HG02840 (cell line): Measurements from ENCODE around the gene MBD6.

Experiments
- ATAC-seq: cut with Tn5 transposase; IDR thresholded peaks from one replicate; pipeline ENCODE4 v1.9.1; 2021; ENCODE audit warnings: mild to moderate bottlenecking, moderate library complexity, moderate number of reproducible peaks; ENCODE audit not compliant: unreplicated experiment, low FRiP score

MBD6 gene

GRCh38 chr12:57522011-57522886, at the start of gene MBD6:
MBD6 (plus strand) TSS chr12:57522824; CDS start chr12:57524304, 1,480 bp downstream.
- ATAC-seq, result peak; percentile 35

- ATAC-seq, result no peak
Measured at GRCh38 chr12:57473392-57473791, 49.2 kb upstream of the MBD6 start.

GRCh38 chr12:57473886-57474285, 48.7 kb upstream of the MBD6 start:
- ATAC-seq, result no peak

- ATAC-seq, result no peak
Measured at GRCh38 chr12:57474430-57474829, 48.2 kb upstream of the MBD6 start.

GRCh38 chr12:57474862-57475261, 47.8 kb upstream of the MBD6 start:
- no peak for ATAC-seq

- ATAC-seq, result no peak
Measured at GRCh38 chr12:57475271-57476161, 47.1 kb upstream of the MBD6 start.

GRCh38 chr12:57476162-57476992, 46.2 kb upstream of the MBD6 start:
- no peak for ATAC-seq

- ATAC-seq, result no peak
Measured at GRCh38 chr12:57476993-57477709, 45.5 kb upstream of the MBD6 start.

- no peak for ATAC-seq
Measured at GRCh38 chr12:57477710-57478681, 44.6 kb upstream of the MBD6 start.

- no peak for ATAC-seq
Measured at GRCh38 chr12:57479043-57479375, 43.6 kb upstream of the MBD6 start.

GRCh38 chr12:57479376-57480115, 43.1 kb upstream of the MBD6 start, which contains the start of gene ARHGAP9:
ARHGAP9 (minus strand) TSS chr12:57479866; CDS start chr12:57479406, 460 bp downstream.
- ATAC-seq, result no peak

- no peak for ATAC-seq
Measured at GRCh38 chr12:57481671-57482070, 41.0 kb upstream of the MBD6 start.

GRCh38 chr12:57483466-57483865, 39.2 kb upstream of the MBD6 start:
- no peak for ATAC-seq

- no peak for ATAC-seq
Measured at GRCh38 chr12:57485695-57486094, 36.9 kb upstream of the MBD6 start.

- ATAC-seq, result no peak
Measured at GRCh38 chr12:57487055-57487596, 35.5 kb upstream of the MBD6 start.

GRCh38 chr12:57487597-57488401, 34.8 kb upstream of the MBD6 start, which contains the start of gene MARS1:
MARS1 (plus strand) TSS chr12:57488068; CDS start chr12:57488091, 23 bp downstream.
- ATAC-seq, result peak; percentile 97
